CD14-positive monocyte (primary cell): ENCODE results near the gene NECTIN1. TPM values are rescaled to one million over a fixed set of nuclear protein-coding genes. Genes with fewer than 3 reads are reported as not detected.

Experiments
- DNase-seq, 3 donors: peaks; one replicate each; pipeline ENCODE4 v3.0.0-alpha.2; 2011 to 2022
- H2AFZ ChIP-seq: 2 replicates; pipeline ENCODE4 v1.6.0; 2012; ENCODE audit warnings: mild to moderate bottlenecking, low read depth, low read length, inconsistent platforms; ENCODE audit not compliant: insufficient read depth, poor library complexity, severe bottlenecking
- H3K27ac ChIP-seq, 2 donors: 1 replicate in 1 of 2; 2 replicates in 1 of 2; pipeline ENCODE4 v1.5.1; 2012 to 2013; ENCODE audit warnings: low read length in 2 of 2, control low read depth in 1 of 2, inconsistent platforms in 1 of 2, low read depth in 1 of 2, mild to moderate bottlenecking in 1 of 2
- H3K27me3 ChIP-seq, 2 donors: one replicate each; pipeline versions ENCODE4 v1.6.0 to v1.6.1; 2011 to 2013; ENCODE audit warnings: low read length in 2 of 2; ENCODE audit not compliant: control insufficient read depth in 2 of 2, insufficient read depth in 2 of 2
- H3K36me3 ChIP-seq, 2 donors: replicated peaks in 1 of 2; 1 replicate in 1 of 2; 2 replicates in 1 of 2; pipeline versions ENCODE4 v1.5.1 to v1.6.1; 2012 to 2013; ENCODE audit warnings: low read length in 2 of 2, control low read depth in 1 of 2, inconsistent platforms in 1 of 2, mild to moderate bottlenecking in 1 of 2; ENCODE audit not compliant: insufficient read depth in 2 of 2, control insufficient read depth in 1 of 2
- H3K4me1 ChIP-seq, 2 donors: 1 replicate in 1 of 2; 2 replicates in 1 of 2; pipeline versions ENCODE4 v1.5.1 to v1.6.1; 2012 to 2013; ENCODE audit warnings: low read length in 2 of 2, control low read depth in 1 of 2, inconsistent platforms in 1 of 2, mild to moderate bottlenecking in 1 of 2, moderate library complexity in 1 of 2; ENCODE audit not compliant: insufficient read depth in 2 of 2, control insufficient read depth in 1 of 2
- H3K4me2 ChIP-seq: replicated peaks from 2 replicates; pipeline ENCODE3; 2012; ENCODE audit warnings: low read length, moderate library complexity, mild to moderate bottlenecking; ENCODE audit not compliant: poor library complexity, severe bottlenecking; ENCODE audit errors: extremely low read depth
- H3K4me3 ChIP-seq, 3 experiments: fragments of 200-600 bp in 1 of 3; sonication (generic) in 1 of 3; replicated peaks in 1 of 3; 1 replicate in 2 of 3; 2 replicates in 1 of 3; pipeline ENCODE4 v1.5.1; 2011 to 2013; ENCODE audit warnings: low read length in 3 of 3, mild to moderate bottlenecking in 3 of 3, control low read depth in 2 of 3, low read depth in 2 of 3, inconsistent platforms in 1 of 3, moderate library complexity in 1 of 3
- H3K79me2 ChIP-seq: 2 replicates; pipeline ENCODE4 v1.6.0; 2012; ENCODE audit warnings: mild to moderate bottlenecking, control low read depth, inconsistent platforms, low read length, moderate library complexity; ENCODE audit not compliant: insufficient read depth
- H3K9ac ChIP-seq: 2 replicates; pipeline ENCODE4 v1.6.0; 2017; ENCODE audit warnings: low read length, mild to moderate bottlenecking; ENCODE audit not compliant: insufficient read depth, poor library complexity, severe bottlenecking
- H3K9me3 ChIP-seq, 2 donors: replicated peaks in 1 of 2; 1 replicate in 1 of 2; 2 replicates in 1 of 2; pipeline versions ENCODE4 v1.5.1 to v1.6.1; 2012 to 2013; ENCODE audit warnings: low read length in 2 of 2, control low read depth in 1 of 2; ENCODE audit not compliant: control insufficient read depth in 1 of 2, insufficient read depth in 1 of 2
- H4K20me1 ChIP-seq: 2 replicates; pipeline ENCODE4 v1.6.0; 2012; ENCODE audit warnings: mild to moderate bottlenecking, low read length, control low read depth, moderate library complexity; ENCODE audit not compliant: insufficient read depth
- H3K27ac Mint-ChIP-seq, 7 donors: one replicate each; pipeline ENCODE4 v1.8.0; 2020; ENCODE audit warnings: mild to moderate bottlenecking in 7 of 7, mixed read lengths in 7 of 7, moderate library complexity in 6 of 7, inconsistent platforms in 2 of 7
- H3K27me3 Mint-ChIP-seq, 3 donors: one replicate each; pipeline ENCODE4 v1.8.0; 2021 to 2022; ENCODE audit warnings: low read depth in 3 of 3, mild to moderate bottlenecking in 3 of 3, mixed read lengths in 3 of 3, moderate library complexity in 3 of 3, inconsistent platforms in 1 of 3
- H3K36me3 Mint-ChIP-seq, 2 donors: one replicate each; pipeline ENCODE4 v1.8.0; 2020; ENCODE audit warnings: mixed read lengths in 2 of 2, inconsistent platforms in 1 of 2, mild to moderate bottlenecking in 1 of 2
- H3K4me1 Mint-ChIP-seq: one replicate; pipeline ENCODE4 v1.8.0; 2020; ENCODE audit warnings: mild to moderate bottlenecking, mixed read lengths
- H3K4me3 Mint-ChIP-seq, 2 donors: one replicate each; pipeline ENCODE4 v1.8.0; 2020; ENCODE audit warnings: mild to moderate bottlenecking in 2 of 2, mixed read lengths in 2 of 2, moderate library complexity in 1 of 2
- H3K9me3 Mint-ChIP-seq, 7 donors: one replicate each; pipeline ENCODE4 v1.8.0; 2020 to 2022; ENCODE audit warnings: mixed read lengths in 7 of 7, mild to moderate bottlenecking in 6 of 7, moderate library complexity in 6 of 7, inconsistent platforms in 2 of 7
- CTCF ChIP-seq: fragments of 200-600 bp; IDR thresholded peaks from one replicate; pipeline ENCODE4 v1.8.0; 2022; ENCODE audit warnings: antibody characterized with exemption, mild to moderate bottlenecking
- WGBS: methylation state at CpG from one replicate; pipeline ENCODE4 v1.1.5; 2013; ENCODE audit warnings: missing lambda C conversion rate; ENCODE audit not compliant: insufficient coverage; 5-methylcytosine and 5-hydroxymethylcytosine counted together
- intact Hi-C, 2 donors: fragments of 100-400 bp; cut with micrococcal nuclease; formaldehyde crosslinking; loops; one replicate each; pipeline versions ENCODE4 v1.15.0 to v1.15.1; 2023
- polyA plus RNA-seq, 3 donors: library from polyadenylated mRNA; depleted of rRNA in 1 of 3; unstranded in 2 of 3; stranded (reverse) in 1 of 3; fragments of 300-500 nt in 2 of 3; fragments of >200 nt in 1 of 3; fragmentation: Illumina TruSeq in 2 of 3; gene quantifications; 1 replicate in 2 of 3; 2 replicates in 1 of 3; pipeline ENCODE4 v1.2.3, GENCODE V29; 2012 to 2021

The NECTIN1 gene
- polyA plus RNA-seq, 3 donors: 0.53 to 8.3 (median 0.85) TPM

DNA sequence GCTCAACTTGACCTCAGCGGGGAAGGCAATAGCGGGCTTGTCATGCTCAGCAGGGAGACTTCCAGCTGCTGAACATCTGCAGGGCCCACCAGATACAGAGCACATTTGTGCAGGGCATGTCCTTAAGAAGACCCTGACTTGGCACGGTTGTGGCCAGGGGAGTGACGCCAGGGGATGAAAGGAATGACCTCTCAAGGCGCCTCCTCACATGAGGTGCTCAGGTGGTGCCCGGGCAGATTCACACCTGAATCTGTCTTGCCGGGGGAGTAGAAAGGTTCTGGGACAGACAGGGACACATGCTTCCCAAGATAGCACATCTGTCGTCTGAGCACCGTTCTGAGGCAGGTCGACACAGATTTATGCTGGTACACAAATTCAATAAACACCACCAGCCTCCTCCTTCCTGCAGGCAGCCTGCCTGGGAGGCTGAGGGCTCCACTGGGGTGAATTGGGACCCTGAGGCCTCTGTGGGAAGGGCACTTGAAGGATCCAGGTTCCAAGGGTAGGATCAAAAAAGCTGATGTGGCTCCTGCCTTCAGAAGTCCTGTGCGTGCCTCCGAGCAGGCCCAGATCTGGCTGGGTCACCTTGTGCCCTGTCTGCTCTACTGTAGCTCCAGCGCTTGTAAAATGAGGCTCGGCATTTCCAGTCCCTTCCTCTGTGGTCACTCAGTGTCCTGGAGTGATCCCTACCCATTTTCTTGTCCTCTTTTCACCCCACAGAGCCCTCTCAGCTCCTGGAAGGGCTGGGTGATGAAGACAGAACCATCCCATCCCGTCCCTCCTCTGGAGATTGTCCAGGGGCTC, 49.6 kb upstream of the NECTIN1 start:
- no peak for TF ChIP-seq CTCF
- H3K4me1 Mint-ChIP-seq: no peaks in the 10 kb centered on the region
- H3K9me3 ChIP-seq: peaks cover 0 to 5% of the 10 kb centered on the region in 2 donors

GRCh38 chr11:119777940-119778339, 48.9 kb upstream of the NECTIN1 start:
- Mint-ChIP-seq H3K27ac (no peak overlapping the region), H3K27me3 (peaks cover 13 to 28% (median 16%) of the 10 kb centered on the region in 3 donors), H3K4me3 (no peak overlapping the region), H3K36me3 (no peaks in the 10 kb centered on the region), H3K4me1 (no peaks in the 10 kb centered on the region), H3K9me3 (no peaks in the 10 kb centered on the region)
- H3K9ac ChIP-seq: no peak overlapping the region
- H3K4me1 ChIP-seq: no peaks in the 10 kb centered on the region
- no peak overlapping the region for H3K4me3 ChIP-seq
- H4K20me1 ChIP-seq: no peaks in the 10 kb centered on the region
- TF ChIP-seq CTCF: no peak
- no peak overlapping the region for H2AFZ ChIP-seq
- no peaks in the 10 kb centered on the region for H3K36me3 ChIP-seq
- WGBS: 82% methylated on average over 7 of the region's 10 CpGs
- no peaks in the 10 kb centered on the region for H3K9me3 ChIP-seq
- intact Hi-C loops: no loop called here
- no peaks in the 10 kb centered on the region for H3K79me2 ChIP-seq
- no peak overlapping the region for H3K4me2 ChIP-seq
- no peak for DNase-seq
- H3K27me3 ChIP-seq: no peaks in the 10 kb centered on the region
- H3K27ac ChIP-seq: no peak overlapping the region

More for the DNA sequence above, 49.6 kb upstream of the NECTIN1 start:
- H2AFZ ChIP-seq: no peak overlapping the region
- H3K36me3 Mint-ChIP-seq: no peaks in the 10 kb centered on the region
- no peak overlapping the region for H3K4me3 ChIP-seq
- no peaks in the 10 kb centered on the region for H3K36me3 ChIP-seq
- H3K4me2 ChIP-seq: no peak overlapping the region
- no peak overlapping the region for H3K9ac ChIP-seq
- peaks cover 0 to 6% (median 2%) of the 10 kb centered on the region in 7 donors for H3K9me3 Mint-ChIP-seq
- intact Hi-C loops: no loop called here
- peaks cover 11 to 28% (median 16%) of the 10 kb centered on the region in 3 donors for H3K27me3 Mint-ChIP-seq
- H3K4me3 Mint-ChIP-seq: no peak overlapping the region
- no peaks in the 10 kb centered on the region for H4K20me1 ChIP-seq
- no peaks in the 10 kb centered on the region for H3K79me2 ChIP-seq
- H3K27me3 ChIP-seq: no peaks in the 10 kb centered on the region
- no peak overlapping the region for H3K27ac Mint-ChIP-seq
- WGBS: 93% methylated on average over 9 of the region's 15 CpGs
- no peak for DNase-seq
- H3K4me1 ChIP-seq: no peaks in the 10 kb centered on the region
- no peak overlapping the region for H3K27ac ChIP-seq
